HCT116 (cell line): ENCODE results near the gene ADAMTS19. TPM values are rescaled to one million over a fixed set of nuclear protein-coding genes. Genes with fewer than 3 reads are reported as not detected.

Source experiments
- ATAC-seq: fragments of 200-7000 bp; cut with Tn5 transposase; 2 replicates; pipeline ENCODE4 v1.9.1; 2020; ENCODE audit warnings: mild to moderate bottlenecking, moderate library complexity
- BruUV-seq: library from RNA; stranded (reverse); fragments of 400-500 nt; replicated peaks from 2 replicates; lab custom pipeline; 2021; lab: Mats Ljungman, UMichigan
- CTCF ChIA-PET: fragments of 300-600 bp; sonication (Branson Sonifier 250); formaldehyde crosslinking; loops from one replicate; lab custom pipeline; 2021; ENCODE audit warnings: antibody characterized with exemption; lab: Charles Lee
- POLR2A ChIA-PET: fragments of 300-600, 350-600 bp; sonication (Branson Sonifier 250); formaldehyde crosslinking; loops from one replicate; lab custom pipeline; 2021; ENCODE audit warnings: antibody characterized with exemption; lab: Charles Lee
- RAD21 ChIA-PET, 2 experiments: fragments of 300-600 bp; sonication (Branson Sonifier 250); formaldehyde crosslinking; loops; one replicate each; lab custom pipeline; 2023; ENCODE audit warnings: low total read pairs in 2 of 2; ENCODE audit not compliant: uncharacterized antibody in 2 of 2, unreplicated experiment in 2 of 2, low non-redundant PET in 1 of 2; lab: Charles Lee
- DNase-seq: peaks from one replicate; pipeline ENCODE4 v3.0.0-alpha.2; 2010; ENCODE audit warnings: low read depth, low spot score
- H2AFZ ChIP-seq: fragments of 200-600 bp; shearing (Covaris generic), sonication (generic); 2 replicates; pipeline ENCODE4 v1.6.1; 2017; ENCODE audit warnings: low read depth, mixed run types, mixed read lengths, antibody characterized with exemption, low read length; ENCODE audit not compliant: poor library complexity, severe bottlenecking
- H3K27ac ChIP-seq: 2 replicates; pipeline ENCODE4 v1.5.1; 2012; ENCODE audit warnings: low read depth, low read length
- H3K27me3 ChIP-seq: fragments of 200-600 bp; sonication (generic); 2 replicates; pipeline ENCODE4 v1.6.1; 2016; ENCODE audit warnings: mixed run types, low read length, mixed read lengths; ENCODE audit not compliant: insufficient read depth
- H3K36me3 ChIP-seq, 2 experiments: fragments of 200-500 bp in 1 of 2; fragments of 200-600 bp in 1 of 2; sonication (Bioruptor generic) in 1 of 2; sonication (generic) in 1 of 2; 2 replicates each; pipeline versions ENCODE4 v1.5.1 to v1.6.1; 2014 to 2016; ENCODE audit warnings: low read length in 2 of 2, inconsistent platforms in 1 of 2, mixed read lengths in 1 of 2, mixed run types in 1 of 2; ENCODE audit not compliant: insufficient read depth in 2 of 2, control insufficient read depth in 1 of 2
- H3K4me1 ChIP-seq, 2 experiments: fragments of 200-600 bp in 1 of 2; sonication (generic) in 1 of 2; 2 replicates each; pipeline versions ENCODE4 v1.5.1 to v1.6.1; 2012 to 2017; ENCODE audit warnings: low read length in 2 of 2, inconsistent platforms in 1 of 2, mild to moderate bottlenecking in 1 of 2, mixed read lengths in 1 of 2, mixed run types in 1 of 2, moderate library complexity in 1 of 2; ENCODE audit not compliant: insufficient read depth in 2 of 2, control insufficient read depth in 1 of 2
- H3K4me2 ChIP-seq: fragments of 200-600 bp; sonication (generic); 2 replicates; pipeline ENCODE4 v1.6.1; 2017; ENCODE audit warnings: mixed run types, low read length, mixed read lengths
- H3K4me3 ChIP-seq, 2 experiments: fragments of 200-600 bp in 1 of 2; sonication (generic) in 1 of 2; replicated peaks in 1 of 2; 2 replicates each; pipeline ENCODE4 v1.5.1; 2011 to 2016; ENCODE audit warnings: low read length in 2 of 2, control low read depth in 1 of 2, low read depth in 1 of 2, mild to moderate bottlenecking in 1 of 2, mixed read lengths in 1 of 2, mixed run types in 1 of 2
- H3K79me2 ChIP-seq: fragments of 200-600 bp; sonication (generic); 2 replicates; pipeline ENCODE4 v1.6.1; 2017; ENCODE audit warnings: mild to moderate bottlenecking, mixed run types, low read length, moderate library complexity, mixed read lengths; ENCODE audit not compliant: insufficient read depth
- H3K9ac ChIP-seq: fragments of 200-600 bp; sonication (generic); 2 replicates; pipeline ENCODE4 v1.6.1; 2016; ENCODE audit warnings: low read length, mixed read lengths
- H3K9me2 ChIP-seq: fragments of 200-600 bp; sonication (generic), shearing (Covaris generic); 2 replicates; pipeline ENCODE4 v1.6.1; 2017; ENCODE audit warnings: mixed run types, mild to moderate bottlenecking, moderate library complexity; ENCODE audit not compliant: insufficient read depth
- H3K9me3 ChIP-seq, 2 experiments: fragments of 200-500 bp in 1 of 2; fragments of 200-600 bp in 1 of 2; sonication (Bioruptor generic) in 1 of 2; sonication (generic) in 1 of 2; 2 replicates each; pipeline ENCODE4 v1.6.1; 2014 to 2017; ENCODE audit warnings: low read length in 2 of 2, mixed read lengths in 2 of 2, inconsistent platforms in 1 of 2, low read depth in 1 of 2, mild to moderate bottlenecking in 1 of 2, mixed run types in 1 of 2, moderate library complexity in 1 of 2; ENCODE audit not compliant: control insufficient read depth in 1 of 2, insufficient read depth in 1 of 2
- H4K20me1 ChIP-seq: fragments of 200-600 bp; sonication (generic), shearing (Covaris generic); 2 replicates; pipeline ENCODE4 v1.6.1; 2017; ENCODE audit warnings: mixed run types, mild to moderate bottlenecking, moderate library complexity; ENCODE audit not compliant: insufficient read depth
- CEBPB ChIP-seq: IDR thresholded peaks from 2 replicates; pipeline ENCODE4 v1.6.1; 2012; ENCODE audit warnings: low read depth
- JUND ChIP-seq: IDR thresholded peaks from 2 replicates; pipeline ENCODE4 v1.6.1; 2012
- POLR2A ChIP-seq: IDR thresholded peaks from 2 replicates; pipeline ENCODE4 v1.7.0; 2011; ENCODE audit warnings: borderline replicate concordance; ENCODE audit not compliant: insufficient read depth, insufficient read length; ENCODE audit errors: extremely low read depth
- POLR2AphosphoS5 ChIP-seq: IDR thresholded peaks from 2 replicates; pipeline ENCODE4 v1.6.1; 2011; ENCODE audit warnings: mild to moderate bottlenecking, low read depth, low read length, moderate library complexity
- RAD21 ChIP-seq: IDR thresholded peaks from 2 replicates; pipeline ENCODE4 v1.6.1; 2012; ENCODE audit warnings: low read depth, mild to moderate bottlenecking
- REST ChIP-seq: IDR thresholded peaks from 2 replicates; pipeline ENCODE4 v1.6.1; 2012; ENCODE audit warnings: low read depth
- SIN3A ChIP-seq: IDR thresholded peaks from 2 replicates; pipeline ENCODE4 v1.6.1; 2012; ENCODE audit warnings: low read depth
- ZBTB33 ChIP-seq: IDR thresholded peaks from 2 replicates; pipeline ENCODE4 v1.6.1; 2011; ENCODE audit warnings: mild to moderate bottlenecking, low read length, moderate library complexity; ENCODE audit not compliant: insufficient replicate concordance; ENCODE audit errors: extremely low read depth
- intact Hi-C: fragments of 100-400 bp; cut with micrococcal nuclease; formaldehyde crosslinking; loops from 2 replicates; pipeline ENCODE4 v1.10.0; 2022
- total RNA-seq: library from RNA; stranded (reverse); gene quantifications from one replicate; pipeline ENCODE4 v1.2.1, GENCODE V29; 2021; ENCODE audit not compliant: unreplicated experiment

ADAMTS19 gene
- total RNA-seq, 1 experiment from 2014 or later: not detected

GRCh38 chr5:129554134-129554904 is 94.2 kb downstream of the ADAMTS19 start:
- DNase-seq (no peak), ATAC-seq (no peak)
- Histone ChIP-seq H3K4me3 (no peak overlapping the region), H3K27me3 (no peaks in the 10 kb centered on the region), H3K4me2 (no peak overlapping the region), H3K9me2 (no peaks in the 10 kb centered on the region), H3K79me2 (no peaks in the 10 kb centered on the region), H3K4me1 (no peaks in the 10 kb centered on the region), H2AFZ (no peak overlapping the region), H3K27ac (no peak overlapping the region), H4K20me1 (no peaks in the 10 kb centered on the region), H3K36me3 (no peaks in the 10 kb centered on the region), H3K9ac (no peak overlapping the region), H3K9me3 (no peaks in the 10 kb centered on the region)
- BruUV-seq: no TSS peak
- ChIA-PET POLR2A (no interaction called here), CTCF (no interaction called here), RAD21 (no interaction called here)
- TF ChIP-seq RAD21: no peak
- TF ChIP-seq JUND: no peak
- no peak for TF ChIP-seq REST
- no peak for TF ChIP-seq POLR2A
- TF ChIP-seq CEBPB: no peak
- no peak for TF ChIP-seq POLR2AphosphoS5
- no peak for TF ChIP-seq SIN3A
- no peak for TF ChIP-seq ZBTB33
- intact Hi-C loops: no loop called here
